ENCODE results near the gene FAT4. TPM values are rescaled to one million over a fixed set of nuclear protein-coding genes. Genes with fewer than 3 reads are reported as not detected.

FAT4 gene
- total and polyA plus RNA-seq, 8 donors: 0.46 to 76.7 (median 7.1) TPM

GRCh38 chr4:125283707-125284279 lies 31.0 kb upstream of the FAT4 start:
- whole genome bisulfite sequencing, 5 donors: 0 to 2% (median 1%) methylated on average over 4 of the region's 4 CpGs
- intact Hi-C loops (cut with DNase I; ENCODE audit: low total_unique reads): no loop called here
- Histone ChIP-seq H3K27me3 (no peaks in the 10 kb centered on the region), H3K4me1 (peaks cover 0 to 11% (median 0%) of the 10 kb centered on the region in 4 donors), H3K4me3 (no peak overlapping the region), H3K27ac (no peak overlapping the region), H3K36me3 (no peaks in the 10 kb centered on the region), H3K9me3 (peaks cover 0 to 5% (median 0%) of the 10 kb centered on the region in 4 donors)
- DNase-seq: peak in 1 of 2 donors; percentile 42
- TF ChIP-seq POLR2AphosphoS5 (IDR thresholded peaks at IDR 0.05) (no peak), CTCF (IDR thresholded peaks at IDR 0.05) (peak in 3 of 7 experiments; percentile 13 to 52 (median 44)), EP300 (IDR thresholded peaks at IDR 0.05) (no peak), POLR2A (IDR thresholded peaks at IDR 0.05) (no peak)

GRCh38 chr4:125297116-125297515 lies 17.6 kb upstream of the FAT4 start:
- H3K4me3 ChIP-seq: no peak overlapping the region
- no peaks in the 10 kb centered on the region for H3K4me1 ChIP-seq
- no peaks in the 10 kb centered on the region for H3K36me3 ChIP-seq
- peak in 1 of 2 donors; percentile 12 for DNase-seq
- TF ChIP-seq POLR2A (IDR thresholded peaks at IDR 0.05) (no peak), POLR2AphosphoS5 (IDR thresholded peaks at IDR 0.05) (no peak), CTCF (IDR thresholded peaks at IDR 0.05) (no peak), EP300 (IDR thresholded peaks at IDR 0.05) (no peak)
- H3K9me3 ChIP-seq: peaks cover 0 to 6% (median 0%) of the 10 kb centered on the region in 4 donors
- no peaks in the 10 kb centered on the region for H3K27me3 ChIP-seq
- intact Hi-C loops (cut with DNase I; ENCODE audit: low total_unique reads): no loop called here
- no peak overlapping the region for H3K27ac ChIP-seq
- WGBS, 5 donors: 35 to 64% (median 45%) methylated on average over 2 of the region's 2 CpGs

GRCh38 chr4:125303058-125303457 lies 11.7 kb upstream of the FAT4 start:
- no peaks in the 10 kb centered on the region for H3K36me3 ChIP-seq
- H3K27ac ChIP-seq: no peak overlapping the region
- H3K9me3 ChIP-seq: no peaks in the 10 kb centered on the region
- H3K4me1 ChIP-seq: no peaks in the 10 kb centered on the region
- TF ChIP-seq CTCF (IDR thresholded peaks at IDR 0.05) (no peak), POLR2A (IDR thresholded peaks at IDR 0.05) (no peak), POLR2AphosphoS5 (IDR thresholded peaks at IDR 0.05) (no peak), EP300 (IDR thresholded peaks at IDR 0.05) (no peak)
- no peaks in the 10 kb centered on the region for H3K27me3 ChIP-seq
- no peak overlapping the region for H3K4me3 ChIP-seq
- WGBS, 5 donors: 34 to 65% (median 49%) methylated on average over 1 of the region's 1 CpG
- intact Hi-C loops (cut with DNase I; ENCODE audit: low total_unique reads): no loop called here
- DNase-seq: no peak

GRCh38 chr4:125303821-125304220 lies 10.9 kb upstream of the FAT4 start:
- no peak overlapping the region for H3K27ac ChIP-seq
- 65 to 82% (median 77%) methylated on average over 5 of the region's 5 CpGs for WGBS, 5 donors
- no peak for TF ChIP-seq POLR2A (IDR thresholded peaks at IDR 0.05)
- no peak for TF ChIP-seq CTCF (IDR thresholded peaks at IDR 0.05)
- H3K36me3 ChIP-seq: no peaks in the 10 kb centered on the region
- H3K27me3 ChIP-seq: no peaks in the 10 kb centered on the region
- H3K4me1 ChIP-seq: no peaks in the 10 kb centered on the region
- no peak overlapping the region for H3K4me3 ChIP-seq
- intact Hi-C loops (cut with DNase I; ENCODE audit: low total_unique reads): no loop called here
- H3K9me3 ChIP-seq: no peaks in the 10 kb centered on the region
- DNase-seq: no peak
